GM19035 (cell line): ENCODE data around the gene SURF2.
A peak's percentile ranks its signal among the peaks of the same experiment; 100 is the strongest.

Source experiments
- ATAC-seq: cut with Tn5 transposase; IDR thresholded peaks from one replicate; pipeline ENCODE4 v1.9.1; 2021; ENCODE audit not compliant: unreplicated experiment

Gene SURF2

GRCh38 chr9:133353548-133353947, 2.8 kb upstream of the SURF2 start:
- no peak for ATAC-seq

- no peak for ATAC-seq
These were observed 1.6 kb upstream of the SURF2 start for GRCh38 chr9:133354766-133355165.

DNA sequence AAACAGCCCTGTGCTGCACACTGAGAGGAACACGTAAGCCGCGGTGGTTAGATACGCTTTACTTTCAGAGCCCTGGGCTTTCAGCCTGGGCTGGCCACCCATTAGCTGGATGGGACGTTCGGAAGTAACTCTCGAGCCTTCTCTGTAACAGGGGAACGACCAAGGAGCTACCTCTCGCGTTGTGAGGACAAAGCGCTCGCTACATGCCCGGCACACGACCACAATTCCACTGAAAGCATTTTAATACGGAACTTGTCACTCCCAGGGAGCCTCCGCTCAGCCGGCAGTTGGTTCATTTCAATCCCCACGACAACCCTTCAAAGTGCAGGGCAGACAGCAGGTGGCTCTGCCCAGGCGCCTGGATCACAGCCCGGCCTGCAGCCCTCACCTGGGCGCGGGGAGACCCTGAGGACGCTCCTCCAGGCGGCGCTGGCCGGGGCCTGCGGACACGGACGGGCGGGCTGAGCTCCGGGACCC, 431 bp upstream of the SURF2 start:
- no peak for ATAC-seq

GRCh38 chr9:133357656-133358055, 1.3 kb downstream of the SURF2 start:
- no peak for ATAC-seq

- no peak for ATAC-seq
These were observed 3.2 kb downstream of the SURF2 start for GRCh38 chr9:133359399-133360175.

- ATAC-seq, result no peak
These were observed 4.3 kb downstream of the SURF2 start for GRCh38 chr9:133360400-133361393.

GRCh38 chr9:133361507-133362092, 5.2 kb downstream of the SURF2 start:
- ATAC-seq, result no peak

- ATAC-seq, result no peak
These were observed 6.2 kb downstream of the SURF2 start for GRCh38 chr9:133362359-133363044.

DNA sequence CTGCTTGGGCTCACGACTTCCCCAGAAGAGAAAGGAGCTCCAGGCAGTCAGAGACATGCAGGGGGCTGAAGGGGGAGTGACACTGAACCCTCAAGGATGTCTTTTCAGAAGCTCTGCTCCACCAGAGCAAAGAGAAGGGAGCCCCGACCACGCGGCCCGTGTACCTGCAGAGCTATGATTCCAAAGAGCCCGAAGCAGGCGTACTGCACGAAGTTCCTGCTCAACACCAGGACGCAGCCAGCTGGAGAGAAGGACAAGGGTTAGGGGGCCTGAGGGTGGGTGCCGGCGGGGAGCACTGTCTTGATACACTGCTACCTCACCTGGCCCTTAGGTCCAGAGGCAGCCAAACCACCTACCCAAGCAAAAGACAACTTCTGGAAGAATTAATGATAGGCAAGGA, 10.1 kb downstream of the SURF2 start:
- ATAC-seq, result no peak

- ATAC-seq, result no peak
These were observed 10.9 kb downstream of the SURF2 start for GRCh38 chr9:133367221-133367620.

DNA sequence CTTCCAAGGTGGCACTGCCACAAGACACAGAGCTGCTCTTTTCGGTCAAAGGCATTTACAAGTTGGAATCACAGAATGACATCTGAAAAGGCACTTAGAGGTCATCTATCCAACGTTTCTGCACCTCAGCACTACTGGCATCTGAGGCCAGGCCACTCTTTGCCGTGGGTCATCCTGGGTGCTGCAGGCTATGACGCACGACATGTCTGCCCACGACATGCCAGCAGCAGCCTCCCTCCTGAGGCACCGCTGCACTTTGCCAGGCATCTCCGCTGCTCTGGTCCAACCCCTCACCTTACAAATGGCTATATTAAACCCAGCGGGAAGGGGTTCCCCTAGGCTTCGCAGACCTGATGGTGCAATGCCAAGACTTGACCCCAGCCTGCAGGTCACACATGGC, 11.4 kb downstream of the SURF2 start:
- ATAC-seq, result no peak

- ATAC-seq, result no peak
These were observed 12.0 kb downstream of the SURF2 start for GRCh38 chr9:133368249-133368881.

- no peak for ATAC-seq
These were observed 13.1 kb downstream of the SURF2 start for GRCh38 chr9:133369422-133369821.

GRCh38 chr9:133369933-133370332, 13.6 kb downstream of the SURF2 start:
- no peak for ATAC-seq

GRCh38 chr9:133370685-133371084, 14.3 kb downstream of the SURF2 start:
- ATAC-seq, result no peak

GRCh38 chr9:133371261-133371711, 14.9 kb downstream of the SURF2 start:
- no peak for ATAC-seq

DNA sequence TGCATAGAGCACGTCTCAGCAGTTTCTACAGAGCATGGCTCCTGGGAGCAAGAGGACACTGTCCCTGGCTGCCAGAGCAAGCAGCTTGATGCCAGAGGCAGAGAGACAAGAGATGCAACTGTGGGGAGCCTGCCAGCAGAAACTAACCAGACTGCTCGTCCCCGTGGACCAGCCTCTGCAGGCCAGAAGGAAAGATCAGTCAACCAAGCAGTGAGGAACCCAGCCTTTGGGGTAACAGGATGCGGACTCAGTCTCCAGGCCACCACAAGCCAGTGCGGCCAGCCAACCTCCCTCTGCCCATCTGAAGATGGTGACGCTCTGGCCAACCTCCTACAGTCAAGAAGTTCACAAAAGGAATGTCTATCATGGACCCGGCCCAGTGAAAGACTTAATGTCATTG, 15.8 kb downstream of the SURF2 start:
- ATAC-seq, result no peak

GRCh38 chr9:133374612-133375115, 18.3 kb downstream of the SURF2 start:
- no peak for ATAC-seq

DNA sequence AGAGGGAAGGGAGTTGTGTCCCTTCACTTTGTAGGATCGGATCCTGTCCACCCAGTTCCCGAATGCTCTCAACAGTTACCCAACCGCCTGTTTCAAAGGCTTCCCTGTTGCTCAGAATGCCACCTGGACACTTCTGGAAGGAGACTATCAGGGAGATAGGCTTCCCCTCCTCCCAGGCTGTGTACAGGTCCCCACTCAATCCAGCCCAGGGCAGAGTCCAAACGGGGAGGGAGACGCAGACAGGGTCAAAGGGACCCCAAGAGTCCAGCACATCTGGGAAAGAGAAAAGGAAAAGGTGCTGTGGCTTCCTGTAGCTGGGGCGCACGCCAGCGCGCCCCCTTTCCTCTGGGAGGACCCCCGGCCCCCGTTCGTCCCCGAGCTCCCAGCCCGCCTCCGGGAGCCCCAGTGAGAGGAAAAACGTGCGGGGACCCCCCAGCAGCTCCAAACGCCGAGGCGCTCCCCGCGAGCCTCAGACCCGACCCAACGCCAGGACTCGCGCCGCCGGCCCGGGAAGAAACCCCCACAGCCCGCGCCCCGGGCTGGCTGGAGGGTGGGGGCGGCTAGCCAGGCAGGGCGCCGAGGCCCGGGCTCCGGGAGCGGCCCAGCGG, 18.9 kb downstream of the SURF2 start:
- ATAC-seq, result peak; percentile 7
